T-cell (primary cell): ENCODE results near the gene AK8. TPM values are rescaled to one million over a fixed set of nuclear protein-coding genes. Genes with fewer than 3 reads are reported as not detected.

Experiments
- ATAC-seq, 4 experiments: fragments of 200-7000 bp in 3 of 4; fragments of 150-1000 bp in 1 of 4; cut with Tn5 transposase; replicated peaks in 1 of 4; 1 replicate in 3 of 4; 2 replicates in 1 of 4; pipeline ENCODE4 v1.10.0; 2021; ENCODE audit warnings: moderate library complexity in 3 of 4, mild to moderate bottlenecking in 2 of 4, moderate number of reproducible peaks in 1 of 4
- CTCF ChIA-PET, 2 donors: fragments of 300-600 bp; sonication (Branson Sonifier 250); formaldehyde crosslinking; loops; one replicate each; lab custom pipeline; 2022; ENCODE audit warnings: antibody characterized with exemption in 2 of 2; lab: Charles Lee
- POLR2A ChIA-PET, 2 donors: fragments of 300-600 bp; sonication (Branson Sonifier 250); formaldehyde crosslinking; loops; one replicate each; lab custom pipeline; 2022; ENCODE audit warnings: antibody characterized with exemption in 2 of 2; lab: Charles Lee
- DNase-seq, 35 experiments: peaks; one replicate each; pipeline versions ENCODE4 v3.0.0 to v3.0.0-alpha.2; 2013 to 2023
- H3K27ac ChIP-seq: one replicate; pipeline ENCODE4 v1.5.1; 2013; ENCODE audit warnings: low read length
- H3K27me3 ChIP-seq, 2 experiments: replicated peaks in 1 of 2; 1 replicate in 1 of 2; 2 replicates in 1 of 2; pipeline versions ENCODE4 v1.6.1 to v1.7.0; 2013; ENCODE audit warnings: low read length in 1 of 2, mixed read lengths in 1 of 2; ENCODE audit not compliant: control insufficient read depth in 2 of 2, insufficient read depth in 2 of 2; ENCODE audit errors: extremely low read depth in 1 of 2
- H3K36me3 ChIP-seq, 2 donors: 1 replicate in 1 of 2; 2 replicates in 1 of 2; pipeline versions ENCODE4 v1.6.1 to v1.7.0; 2013; ENCODE audit warnings: low read length in 1 of 2; ENCODE audit not compliant: control insufficient read depth in 2 of 2, insufficient read depth in 1 of 2; ENCODE audit errors: extremely low read depth in 1 of 2
- H3K4me1 ChIP-seq, 2 experiments: 1 replicate in 1 of 2; 2 replicates in 1 of 2; pipeline versions ENCODE4 v1.6.1 to v1.7.0; 2013; ENCODE audit warnings: low read length in 2 of 2, mixed read lengths in 1 of 2; ENCODE audit not compliant: insufficient read depth in 2 of 2, control insufficient read depth in 1 of 2; ENCODE audit errors: extremely low read depth in 1 of 2
- H3K4me3 ChIP-seq, 2 donors: 1 replicate in 1 of 2; 2 replicates in 1 of 2; pipeline versions ENCODE4 v1.5.1 to v1.7.0; 2013; ENCODE audit warnings: mild to moderate bottlenecking in 2 of 2, low read length in 1 of 2, moderate library complexity in 1 of 2; ENCODE audit not compliant: control insufficient read depth in 1 of 2; ENCODE audit errors: extremely low read depth in 1 of 2
- H3K9me3 ChIP-seq: 2 replicates; pipeline ENCODE4 v1.7.0; 2013
- H3K27ac Mint-ChIP-seq, 2 donors: one replicate each; pipeline ENCODE4 v1.8.0; 2020 to 2021; ENCODE audit warnings: mild to moderate bottlenecking in 2 of 2, mixed read lengths in 2 of 2
- H3K27me3 Mint-ChIP-seq, 2 donors: one replicate each; pipeline ENCODE4 v1.8.0; 2021 to 2022; ENCODE audit warnings: mixed read lengths in 2 of 2
- H3K36me3 Mint-ChIP-seq: one replicate; pipeline ENCODE4 v1.8.0; 2021; ENCODE audit warnings: mixed read lengths
- H3K4me1 Mint-ChIP-seq, 3 donors: one replicate each; pipeline ENCODE4 v1.8.0; 2020 to 2022; ENCODE audit warnings: mixed read lengths in 3 of 3, mild to moderate bottlenecking in 1 of 3
- H3K4me3 Mint-ChIP-seq, 3 donors: one replicate each; pipeline ENCODE4 v1.8.0; 2020 to 2022; ENCODE audit warnings: mild to moderate bottlenecking in 3 of 3, mixed read lengths in 3 of 3, moderate library complexity in 3 of 3
- H3K9me3 Mint-ChIP-seq, 3 donors: one replicate each; pipeline ENCODE4 v1.8.0; 2020 to 2022; ENCODE audit warnings: mixed read lengths in 3 of 3
- WGBS: methylation state at CpG from one replicate; pipeline ENCODE4 v1.1.5; 2013; ENCODE audit warnings: missing lambda C conversion rate; ENCODE audit not compliant: insufficient coverage; 5-methylcytosine and 5-hydroxymethylcytosine counted together
- total RNA-seq, 35 experiments: library from RNA in 6 of 35; stranded (reverse) in 6 of 35; fragments of 120-200 nt in 1 of 35; gene quantifications; one replicate each; pipeline versions ENCODE4 v1.2.1 to v1.2.4 and lab custom pipeline; 2013 to 2026

AK8 gene
- total RNA-seq, 5 donors from 2014 or later (not counting 1 experiment from before 2014, with no cell fraction given) = not detected

GRCh38 chr9:132683873-132684272 lies 194.2 kb downstream of the AK8 start:
- Mint-ChIP-seq H3K36me3 (peaks cover 55% of the 10 kb centered on the region), H3K4me1 (peaks cover 11 to 19% (median 16%) of the 10 kb centered on the region in 3 donors), H3K27ac (no peak overlapping the region), H3K9me3 (no peaks in the 10 kb centered on the region), H3K4me3 (no peak overlapping the region), H3K27me3 (no peaks in the 10 kb centered on the region)
- ChIA-PET POLR2A (no interaction called here), CTCF (no interaction called here)
- H3K36me3 ChIP-seq = peaks cover 0 to 74% of the 10 kb centered on the region in 2 donors
- no peak overlapping the region for H3K27ac ChIP-seq
- no peak for DNase-seq
- H3K4me1 ChIP-seq = no peaks in the 10 kb centered on the region
- no CpG with 5 or more reads among the region's 1 CpG for WGBS
- no peak for ATAC-seq
- no peaks in the 10 kb centered on the region for H3K27me3 ChIP-seq
- no peaks in the 10 kb centered on the region for H3K9me3 ChIP-seq
- H3K4me3 ChIP-seq = no peak overlapping the region

GRCh38 chr9:132681561-132681960 lies 196.5 kb downstream of the AK8 start:
- ATAC-seq (no peak), DNase-seq (no peak)
- Mint-ChIP-seq H3K4me1 (peaks cover 15 to 27% (median 27%) of the 10 kb centered on the region in 3 donors), H3K9me3 (no peaks in the 10 kb centered on the region), H3K4me3 (no peak overlapping the region), H3K27me3 (no peaks in the 10 kb centered on the region), H3K27ac (no peak overlapping the region), H3K36me3 (peaks cover 51% of the 10 kb centered on the region)
- WGBS = 100% methylated on average over 1 of the region's 5 CpGs
- ChIA-PET POLR2A (no interaction called here), CTCF (interaction anchor here in 1 of 2 donors (0.7 kb wide), 2 partner anchors 984 to 1554 kb away, joined by 3 to 7 read pairs; no protein-coding TSS in a partner anchor)
- Histone ChIP-seq H3K4me3 (no peak overlapping the region), H3K27ac (no peak overlapping the region), H3K9me3 (no peaks in the 10 kb centered on the region), H3K4me1 (no peaks in the 10 kb centered on the region), H3K27me3 (no peaks in the 10 kb centered on the region), H3K36me3 (peaks cover 7 to 64% of the 10 kb centered on the region in 2 donors)

GRCh38 chr9:132679946-132680625 lies 198.0 kb downstream of the AK8 start:
- Histone ChIP-seq H3K4me3 (no peak overlapping the region), H3K36me3 (peaks cover 7 to 49% of the 10 kb centered on the region in 2 donors), H3K27me3 (no peaks in the 10 kb centered on the region), H3K27ac (no peak overlapping the region), H3K9me3 (no peaks in the 10 kb centered on the region), H3K4me1 (no peaks in the 10 kb centered on the region)
- Mint-ChIP-seq H3K9me3 (no peaks in the 10 kb centered on the region), H3K36me3 (peaks cover 43% of the 10 kb centered on the region), H3K4me3 (no peak overlapping the region), H3K4me1 (peaks cover 22 to 33% (median 31%) of the 10 kb centered on the region in 3 donors), H3K27me3 (no peaks in the 10 kb centered on the region), H3K27ac (no peak overlapping the region)
- DNase-seq (no peak), ATAC-seq (no peak)
- ChIA-PET POLR2A (no interaction called here), CTCF (interaction anchor here in 1 of 2 donors (0.6 kb wide), 1 partner anchor 90 kb away, joined by 3 read pairs; no protein-coding TSS in a partner anchor)
- WGBS = no CpG with 5 or more reads among the region's 3 CpGs

GRCh38 chr9:132677976-132678375 lies 200.1 kb downstream of the AK8 start:
- H3K27ac ChIP-seq = no peak overlapping the region
- no peak for DNase-seq
- 93% methylated on average over 5 of the region's 8 CpGs for WGBS
- H3K4me3 Mint-ChIP-seq = no peak overlapping the region
- ChIA-PET CTCF (no interaction called here), POLR2A (no interaction called here)
- no peak overlapping the region for H3K27ac Mint-ChIP-seq
- H3K27me3 Mint-ChIP-seq = no peaks in the 10 kb centered on the region
- H3K27me3 ChIP-seq = no peaks in the 10 kb centered on the region
- peaks cover 39 to 53% (median 48%) of the 10 kb centered on the region in 3 donors for H3K4me1 Mint-ChIP-seq
- H3K36me3 ChIP-seq = peaks cover 7 to 31% of the 10 kb centered on the region in 2 donors
- H3K9me3 Mint-ChIP-seq = no peaks in the 10 kb centered on the region
- H3K9me3 ChIP-seq = no peaks in the 10 kb centered on the region
- H3K36me3 Mint-ChIP-seq = peaks cover 32% of the 10 kb centered on the region
- ATAC-seq = no peak
- H3K4me1 ChIP-seq = peaks cover 4 to 7% of the 10 kb centered on the region in 2 experiments
- no peak overlapping the region for H3K4me3 ChIP-seq

Other genes with a start within 250 kb of the AK8 start
- 10 to 100 TPM; 16.3 to 30.2 (median 19.0) TPM for gene DDX31, start 208.3 kb downstream of the AK8 start, total RNA-seq
- 10 to 100 TPM in 4 of 5 donors, 1 to 10 TPM in 1; 8.9 to 14.2 (median 13.2) TPM for gene GTF3C4, start 207.8 kb downstream of the AK8 start, total RNA-seq
- gene SPACA9, start 614 bp upstream of the AK8 start, total RNA-seq = 1 to 10 TPM; 1.2 to 2.5 (median 2.0) TPM
- gene TSC1, start 66.3 kb upstream of the AK8 start, total RNA-seq = 10 to 100 TPM; 56.4 to 70.4 (median 59.8) TPM
- gene GFI1B, start 100.4 kb upstream of the AK8 start, total RNA-seq = under 1 TPM in 4 of 5 donors, not detected in 1; 0.18 to 0.67 (median 0.37) TPM
- 10 to 100 TPM; 46.6 to 91.2 (median 80.0) TPM for gene GTF3C5, start 152.7 kb upstream of the AK8 start, total RNA-seq
- gene CEL, start 183.7 kb upstream of the AK8 start, total RNA-seq = 1 to 10 TPM in 3 of 5 donors, under 1 TPM in 2; 0.28 to 9.0 (median 7.9) TPM
- 100 to 1,000 TPM in 4 of 5 donors, 10 to 100 TPM in 1; 81.0 to 161 (median 137) TPM for gene RALGDS, start 243.0 kb upstream of the AK8 start, total RNA-seq